PFSK-1 (cell line): ENCODE results near the gene PLCXD3.

ENCODE experiments used
- FOXP2 ChIP-seq: optimal IDR thresholded peaks from 2 replicates; pipeline ENCODE3; 2011; ENCODE audit warnings: borderline replicate concordance, control low read depth, inconsistent platforms; ENCODE audit not compliant: insufficient read depth; ENCODE audit errors: extremely low read length, extremely low read depth
- POLR2AphosphoS5 ChIP-seq: IDR thresholded peaks from 2 replicates; pipeline ENCODE4 v1.6.1; 2012; ENCODE audit warnings: low read depth, mild to moderate bottlenecking, control low read depth, low read length, moderate library complexity
- SIN3A ChIP-seq: IDR thresholded peaks from 2 replicates; pipeline ENCODE4 v1.6.1; 2012; ENCODE audit warnings: mild to moderate bottlenecking, low read length, moderate library complexity, borderline replicate concordance; ENCODE audit not compliant: insufficient read depth
- TAF1 ChIP-seq: IDR thresholded peaks from 2 replicates; pipeline ENCODE4 v1.6.1; 2012; ENCODE audit warnings: low read length, control low read depth, borderline replicate concordance; ENCODE audit not compliant: insufficient read depth
- TF ChIP-seq, protein P1 (sequence below), 2 experiments: IDR thresholded peaks; 2 replicates each; pipeline versions ENCODE4 v1.6.1 to v1.8.0; 2011 to 2012; ENCODE audit warnings: low read depth in 2 of 2, low read length in 2 of 2, control low read depth in 1 of 2, inconsistent platforms in 1 of 2, mild to moderate bottlenecking in 1 of 2, moderate library complexity in 1 of 2; ENCODE audit not compliant: insufficient read depth in 1 of 2

The PLCXD3 gene

GRCh38 chr5:41290810-41291209 is 219.6 kb downstream of the PLCXD3 start:
- TF ChIP-seq, protein P1, sequence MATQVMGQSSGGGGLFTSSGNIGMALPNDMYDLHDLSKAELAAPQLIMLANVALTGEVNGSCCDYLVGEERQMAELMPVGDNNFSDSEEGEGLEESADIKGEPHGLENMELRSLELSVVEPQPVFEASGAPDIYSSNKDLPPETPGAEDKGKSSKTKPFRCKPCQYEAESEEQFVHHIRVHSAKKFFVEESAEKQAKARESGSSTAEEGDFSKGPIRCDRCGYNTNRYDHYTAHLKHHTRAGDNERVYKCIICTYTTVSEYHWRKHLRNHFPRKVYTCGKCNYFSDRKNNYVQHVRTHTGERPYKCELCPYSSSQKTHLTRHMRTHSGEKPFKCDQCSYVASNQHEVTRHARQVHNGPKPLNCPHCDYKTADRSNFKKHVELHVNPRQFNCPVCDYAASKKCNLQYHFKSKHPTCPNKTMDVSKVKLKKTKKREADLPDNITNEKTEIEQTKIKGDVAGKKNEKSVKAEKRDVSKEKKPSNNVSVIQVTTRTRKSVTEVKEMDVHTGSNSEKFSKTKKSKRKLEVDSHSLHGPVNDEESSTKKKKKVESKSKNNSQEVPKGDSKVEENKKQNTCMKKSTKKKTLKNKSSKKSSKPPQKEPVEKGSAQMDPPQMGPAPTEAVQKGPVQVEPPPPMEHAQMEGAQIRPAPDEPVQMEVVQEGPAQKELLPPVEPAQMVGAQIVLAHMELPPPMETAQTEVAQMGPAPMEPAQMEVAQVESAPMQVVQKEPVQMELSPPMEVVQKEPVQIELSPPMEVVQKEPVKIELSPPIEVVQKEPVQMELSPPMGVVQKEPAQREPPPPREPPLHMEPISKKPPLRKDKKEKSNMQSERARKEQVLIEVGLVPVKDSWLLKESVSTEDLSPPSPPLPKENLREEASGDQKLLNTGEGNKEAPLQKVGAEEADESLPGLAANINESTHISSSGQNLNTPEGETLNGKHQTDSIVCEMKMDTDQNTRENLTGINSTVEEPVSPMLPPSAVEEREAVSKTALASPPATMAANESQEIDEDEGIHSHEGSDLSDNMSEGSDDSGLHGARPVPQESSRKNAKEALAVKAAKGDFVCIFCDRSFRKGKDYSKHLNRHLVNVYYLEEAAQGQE (IDR thresholded peaks at IDR 0.05; ENCODE audit: insufficient read depth in 1 of 2, low read depth in 2 of 2, low read length in 2 of 2): no peak
- TF ChIP-seq TAF1 (no peak), POLR2AphosphoS5 (no peak), SIN3A (no peak), FOXP2 (no peak)

- TF ChIP-seq SIN3A (no peak), TAF1 (no peak), FOXP2 (no peak), POLR2AphosphoS5 (no peak)
- TF ChIP-seq, protein P1 (IDR thresholded peaks at IDR 0.05; ENCODE audit: insufficient read depth in 1 of 2, low read depth in 2 of 2, low read length in 2 of 2): no peak
Measured at GRCh38 chr5:41289970-41290464, 220.4 kb downstream of the PLCXD3 start.

- no peak for TF ChIP-seq TAF1
- no peak for TF ChIP-seq POLR2AphosphoS5
- no peak for TF ChIP-seq FOXP2
- TF ChIP-seq SIN3A: no peak
- TF ChIP-seq, protein P1 (IDR thresholded peaks at IDR 0.05; ENCODE audit: insufficient read depth in 1 of 2, low read depth in 2 of 2, low read length in 2 of 2): no peak
Measured at GRCh38 chr5:41286696-41287095, 223.7 kb downstream of the PLCXD3 start.

DNA sequence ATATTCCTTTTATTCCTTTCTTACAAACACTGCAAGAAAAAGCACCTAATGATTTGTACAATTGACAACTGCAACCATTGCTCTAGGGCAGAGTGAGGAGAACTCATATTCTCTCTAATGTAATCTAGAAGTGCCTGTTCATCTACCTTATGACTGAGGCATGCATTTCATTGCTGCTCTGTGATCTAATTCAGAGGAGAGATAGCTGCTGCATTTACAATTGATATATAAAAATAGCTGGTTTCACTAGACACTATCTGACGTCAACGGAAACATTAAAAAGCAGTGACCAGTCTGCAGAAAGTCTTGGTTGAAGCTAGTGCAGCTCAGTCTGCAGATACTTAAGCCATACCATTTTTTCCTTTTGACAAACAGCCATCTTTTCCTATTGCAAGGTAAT is 224.2 kb downstream of the PLCXD3 start:
- TF ChIP-seq TAF1: no peak
- no peak for TF ChIP-seq POLR2AphosphoS5
- TF ChIP-seq, protein P1 (IDR thresholded peaks at IDR 0.05; ENCODE audit: insufficient read depth in 1 of 2, low read depth in 2 of 2, low read length in 2 of 2): no peak
- no peak for TF ChIP-seq SIN3A
- TF ChIP-seq FOXP2: no peak

DNA sequence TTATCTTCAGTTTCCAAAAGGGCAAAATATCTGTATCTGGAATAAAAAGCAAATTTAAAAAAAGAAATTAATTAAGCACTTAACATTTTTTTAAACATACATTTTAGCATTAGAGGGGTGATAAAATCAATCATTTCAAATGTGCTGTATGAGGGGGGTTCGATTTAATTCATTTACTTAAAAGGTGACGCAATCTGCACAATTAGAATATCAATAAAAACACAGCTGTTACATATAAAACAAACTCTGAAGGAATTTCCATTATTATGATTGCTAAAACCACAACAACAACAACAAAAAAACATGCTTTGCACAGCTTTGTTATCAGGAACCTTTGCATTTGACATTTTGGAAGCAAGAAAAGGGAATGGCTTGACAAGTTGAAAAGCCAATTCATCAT is 225.5 kb downstream of the PLCXD3 start:
- TF ChIP-seq, protein P1 (IDR thresholded peaks at IDR 0.05; ENCODE audit: insufficient read depth in 1 of 2, low read depth in 2 of 2, low read length in 2 of 2): no peak
- TF ChIP-seq SIN3A: no peak
- TF ChIP-seq TAF1: no peak
- no peak for TF ChIP-seq POLR2AphosphoS5
- no peak for TF ChIP-seq FOXP2
